ELF-1 (cell line): Measurements from ENCODE around the gene GINS2.

Experiments
- DNase-seq: peaks from one replicate; pipeline ENCODE4 v3.0.0-alpha.2; 2016; ENCODE audit warnings: low read depth, low spot score

Gene GINS2

GRCh38 chr16:85688586-85689284 is at the start of gene GINS2:
Gene GINS2, minus strand, starts transcription at chr16:85688954. Its CDS starts 56 bp downstream, at chr16:85688898.
- DNase-seq = peak; percentile 91

- DNase-seq = no peak
Observed at GRCh38 chr16:85736921-85737320, 48.2 kb upstream of the GINS2 start.

GRCh38 chr16:85735946-85736345 is 47.2 kb upstream of the GINS2 start:
- no peak for DNase-seq

GRCh38 chr16:85735225-85735635 is 46.5 kb upstream of the GINS2 start:
- no peak for DNase-seq

GRCh38 chr16:85734311-85735017 is 45.7 kb upstream of the GINS2 start:
- no peak for DNase-seq

GRCh38 chr16:85733839-85734170 is 45.1 kb upstream of the GINS2 start:
- DNase-seq = peak; percentile 91

- no peak for DNase-seq
Observed at GRCh38 chr16:85733155-85733838, 44.5 kb upstream of the GINS2 start.

- no peak for DNase-seq
Observed at GRCh38 chr16:85731179-85731578, 42.4 kb upstream of the GINS2 start.

- DNase-seq = no peak
Observed at GRCh38 chr16:85730186-85730465, 41.4 kb upstream of the GINS2 start.

- no peak for DNase-seq
Observed at GRCh38 chr16:85729452-85730185, 40.9 kb upstream of the GINS2 start.

- DNase-seq = no peak
Observed at GRCh38 chr16:85728879-85729278, 40.1 kb upstream of the GINS2 start.

- no peak for DNase-seq
Observed at GRCh38 chr16:85724936-85725335, 36.2 kb upstream of the GINS2 start.

- no peak for DNase-seq
Observed at GRCh38 chr16:85724126-85724879, 35.5 kb upstream of the GINS2 start.

GRCh38 chr16:85722128-85722893 is 33.6 kb upstream of the GINS2 start:
- no peak for DNase-seq

GRCh38 chr16:85720302-85720637 is 31.5 kb upstream of the GINS2 start:
- no peak for DNase-seq

- no peak for DNase-seq
Observed at GRCh38 chr16:85719605-85720301, 31.0 kb upstream of the GINS2 start.

- DNase-seq = peak; percentile 56
Observed at GRCh38 chr16:85718682-85719081, 29.9 kb upstream of the GINS2 start.

GRCh38 chr16:85718153-85718477 is 29.4 kb upstream of the GINS2 start:
- no peak for DNase-seq

GRCh38 chr16:85717393-85718152 is 28.8 kb upstream of the GINS2 start:
- DNase-seq = peak; percentile 84

GRCh38 chr16:85716680-85717038 is 27.9 kb upstream of the GINS2 start:
- DNase-seq = no peak
